GM23338 (cell line): ENCODE measurements around the gene FBXW7. TPM values are rescaled to one million over a fixed set of nuclear protein-coding genes. Genes with fewer than 3 reads are reported as not detected.
A peak's percentile ranks its signal among the peaks of the same experiment; 100 is the strongest.

Source experiments
- ATAC-seq: fragments of 200-7000 bp; cut with Tn5 transposase; 3 replicates; pipeline ENCODE4 v1.9.1; 2020
- DNase-seq: peaks from one replicate; pipeline ENCODE4 v3.0.0-alpha.2; 2015; ENCODE audit warnings: low spot score
- H2AFZ ChIP-seq: fragments of 200-600 bp; sonication (generic); 2 replicates; pipeline ENCODE4 v1.8.0; 2016; ENCODE audit warnings: antibody characterized with exemption, mild to moderate bottlenecking, moderate library complexity
- H3F3A ChIP-seq: fragments of 200-600 bp; sonication (generic); replicated peaks from 2 replicates; pipeline ENCODE4 v1.8.0; 2017; ENCODE audit warnings: antibody characterized with exemption, mixed run types, low read depth
- H3K27ac ChIP-seq: fragments of 200-600 bp; sonication (generic); 2 replicates; pipeline ENCODE4 v1.6.1; 2016; ENCODE audit warnings: low read depth
- H3K27me3 ChIP-seq: fragments of 200-600 bp; sonication (generic); 2 replicates; pipeline ENCODE4 v1.8.0; 2016; ENCODE audit warnings: mild to moderate bottlenecking, mixed run types, moderate library complexity; ENCODE audit not compliant: insufficient read depth
- H3K36me3 ChIP-seq: fragments of 200-600 bp; sonication (generic); 2 replicates; pipeline ENCODE4 v1.8.0; 2016; ENCODE audit warnings: mild to moderate bottlenecking; ENCODE audit not compliant: insufficient read depth
- H3K4me1 ChIP-seq: fragments of 200-600 bp; sonication (generic); 2 replicates; pipeline ENCODE4 v1.8.0; 2016; ENCODE audit warnings: mild to moderate bottlenecking, moderate library complexity; ENCODE audit not compliant: insufficient read depth
- H3K4me2 ChIP-seq: fragments of 200-600 bp; sonication (generic); 2 replicates; pipeline ENCODE4 v1.7.1; 2017; ENCODE audit warnings: mixed run types
- H3K4me3 ChIP-seq: fragments of 200-600 bp; sonication (generic); 2 replicates; pipeline ENCODE4 v1.6.1; 2016; ENCODE audit warnings: mixed run types
- H3K79me2 ChIP-seq: fragments of 200-600 bp; sonication (generic); replicated peaks from 2 replicates; pipeline ENCODE4 v1.8.0; 2017; ENCODE audit warnings: mild to moderate bottlenecking; ENCODE audit not compliant: insufficient read depth
- H3K9me2 ChIP-seq: fragments of 200-600 bp; sonication (generic); 2 replicates; pipeline ENCODE4 v1.8.0; 2017; ENCODE audit not compliant: insufficient read depth
- H4K20me1 ChIP-seq: fragments of 200-600 bp; sonication (generic); replicated peaks from 2 replicates; pipeline ENCODE4 v1.8.0; 2017; ENCODE audit warnings: mild to moderate bottlenecking; ENCODE audit not compliant: insufficient read depth
- H3K27ac Mint-ChIP-seq: 2 replicates; pipeline ENCODE4 v1.8.0; 2020; ENCODE audit warnings: inconsistent platforms, mild to moderate bottlenecking, moderate library complexity, mixed read lengths
- H3K27me3 Mint-ChIP-seq: 3 replicates; pipeline ENCODE4 v1.8.0; 2022; ENCODE audit warnings: low read depth, mild to moderate bottlenecking, moderate library complexity, mixed read lengths, inconsistent platforms; ENCODE audit not compliant: insufficient read depth, poor library complexity
- H3K36me3 Mint-ChIP-seq: 3 replicates; pipeline ENCODE4 v1.8.0; 2021; ENCODE audit warnings: low read depth, mild to moderate bottlenecking, inconsistent platforms, moderate library complexity, mixed read lengths
- H3K4me1 Mint-ChIP-seq: 3 replicates; pipeline ENCODE4 v1.8.0; 2020; ENCODE audit warnings: mild to moderate bottlenecking, inconsistent platforms, mixed read lengths
- H3K4me3 Mint-ChIP-seq: 3 replicates; pipeline ENCODE4 v1.8.0; 2021; ENCODE audit warnings: moderate library complexity, mild to moderate bottlenecking, inconsistent platforms, mixed read lengths
- H3K9me3 Mint-ChIP-seq: 3 replicates; pipeline ENCODE4 v1.8.0; 2020; ENCODE audit warnings: moderate library complexity, mild to moderate bottlenecking, inconsistent platforms, mixed read lengths
- REST ChIP-seq: IDR thresholded peaks from one replicate; pipeline ENCODE4 v1.6.1; 2018; ENCODE audit warnings: antibody characterized with exemption; ENCODE audit not compliant: unreplicated experiment
- ZNF462 ChIP-seq: fragments of 250-450 bp; sonication (Bioruptor Pico); IDR thresholded peaks from 2 replicates; pipeline ENCODE4 v1.5.0; 2020; ENCODE audit warnings: mild to moderate bottlenecking, moderate library complexity
- polyA plus RNA-seq: library from polyadenylated mRNA; unstranded; fragments of >200 nt; fragmentation: Nextera tagmentation; extraction: Ambion mirVana; gene quantifications from 2 replicates; pipeline ENCODE4 v1.2.1, GENCODE V29; 2016
- total RNA-seq: library from RNA; depleted of rRNA; stranded (reverse); fragments of >200 nt; shearing (Covaris generic); gene quantifications from 2 replicates; pipeline ENCODE4 v1.2.3, GENCODE V29; 2014

The FBXW7 gene
- total and polyA plus RNA-seq, 2 experiments from 2014 or later, result 25.8 to 34.7 TPM

- Histone ChIP-seq H3K4me1 (peaks cover 10% of the 10 kb centered on the region), H3K79me2 (0 out of 2 replicates have a peak, but pooled peaks cover 4% of the 10 kb centered on the region), H3K36me3 (no peaks in the 10 kb centered on the region), H3K4me2 (no peak overlapping the region), H4K20me1 (no peaks in the 10 kb centered on the region), H2AFZ (no peak overlapping the region), H3F3A (no peaks in the 10 kb centered on the region), H3K27me3 (no peaks in the 10 kb centered on the region), H3K4me3 (no peak overlapping the region), H3K27ac (no peak overlapping the region), H3K9me2 (no peaks in the 10 kb centered on the region)
- TF ChIP-seq ZNF462 (no peak), REST (no peak)
- no peak for ATAC-seq
- H3K9me3 Mint-ChIP-seq, result no peaks in the 10 kb centered on the region
- no peak overlapping the region for H3K4me3 Mint-ChIP-seq
- H3K4me1 Mint-ChIP-seq, result peaks cover 2% of the 10 kb centered on the region; the same call in 2 of the 3 replicates
- DNase-seq, result no peak
- H3K36me3 Mint-ChIP-seq, result no peaks in the 10 kb centered on the region
- peak overlapping the region; percentile 82 for H3K27ac Mint-ChIP-seq
- no peaks in the 10 kb centered on the region for H3K27me3 Mint-ChIP-seq
These were observed 176.5 kb downstream of the FBXW7 start for GRCh38 chr4:152359208-152360044.
